Umbilical cord (tissue), 2 donors: ENCODE measurements around the gene NETO1. TPM values are rescaled to one million over a fixed set of nuclear protein-coding genes. Genes with fewer than 3 reads are reported as not detected.

Experiments
- DNase-seq: peaks from one replicate; pipeline ENCODE4 v3.0.0-alpha.2; 2015; ENCODE audit warnings: low spot score
- total RNA-seq: library from RNA; depleted of rRNA; stranded (reverse); fragments of >200 nt; gene quantifications from one replicate; pipeline ENCODE4 v1.2.3, GENCODE V29; 2014; ENCODE audit warnings: low replicate concordance; ENCODE audit not compliant: insufficient read depth

NETO1 gene, protein sequence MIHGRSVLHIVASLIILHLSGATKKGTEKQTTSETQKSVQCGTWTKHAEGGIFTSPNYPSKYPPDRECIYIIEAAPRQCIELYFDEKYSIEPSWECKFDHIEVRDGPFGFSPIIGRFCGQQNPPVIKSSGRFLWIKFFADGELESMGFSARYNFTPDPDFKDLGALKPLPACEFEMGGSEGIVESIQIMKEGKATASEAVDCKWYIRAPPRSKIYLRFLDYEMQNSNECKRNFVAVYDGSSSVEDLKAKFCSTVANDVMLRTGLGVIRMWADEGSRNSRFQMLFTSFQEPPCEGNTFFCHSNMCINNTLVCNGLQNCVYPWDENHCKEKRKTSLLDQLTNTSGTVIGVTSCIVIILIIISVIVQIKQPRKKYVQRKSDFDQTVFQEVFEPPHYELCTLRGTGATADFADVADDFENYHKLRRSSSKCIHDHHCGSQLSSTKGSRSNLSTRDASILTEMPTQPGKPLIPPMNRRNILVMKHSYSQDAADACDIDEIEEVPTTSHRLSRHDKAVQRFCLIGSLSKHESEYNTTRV
- total RNA-seq: 9.1 TPM

DNA sequence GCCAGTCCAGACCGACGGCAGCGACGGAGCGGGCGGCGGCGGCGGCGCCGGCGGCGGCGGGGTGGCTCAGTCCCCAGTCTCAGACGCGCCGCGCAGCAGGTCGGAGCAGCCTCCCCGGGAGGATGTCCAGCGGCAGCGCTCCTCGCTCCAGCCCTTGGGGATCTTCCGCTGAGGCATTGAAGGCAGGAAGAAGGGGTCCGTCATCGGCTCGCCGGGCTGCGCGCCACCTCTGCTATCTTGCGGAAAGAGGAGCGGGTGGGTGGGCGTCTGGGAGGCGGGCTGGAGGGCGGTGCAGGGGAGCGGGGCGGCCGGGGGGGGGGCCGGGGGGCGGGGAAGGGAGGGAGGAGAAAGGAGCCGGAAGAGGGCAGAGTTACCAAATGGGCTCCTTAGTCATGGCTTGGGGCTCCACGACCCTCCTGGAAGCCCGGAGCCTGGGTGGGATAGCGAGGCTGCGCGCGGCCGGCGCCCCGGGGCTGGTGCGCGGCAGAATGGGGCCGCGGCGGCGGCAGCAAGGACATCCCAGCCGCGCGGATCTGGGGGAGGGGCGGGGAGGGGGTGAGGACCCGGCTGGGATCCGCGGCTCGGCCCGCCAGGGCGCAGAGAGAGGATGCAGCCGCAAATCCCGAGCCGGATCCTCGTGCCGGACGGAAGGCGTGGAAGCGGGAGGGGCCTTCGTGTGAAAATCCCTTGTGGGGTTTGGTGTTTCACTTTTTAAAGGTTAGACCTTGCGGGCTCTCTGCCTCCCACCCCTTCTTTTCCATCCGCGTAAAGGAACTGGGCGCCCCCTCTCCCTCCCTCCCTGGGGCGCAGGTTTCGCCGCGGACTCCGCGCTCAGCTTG is at the start of gene NETO1:
Gene NETO1 (minus strand): TSS at position 242 of the 839 bp plus-strand sequence. CDS start 696 bp downstream, outside the sequence.
- DNase-seq: no peak

DNA sequence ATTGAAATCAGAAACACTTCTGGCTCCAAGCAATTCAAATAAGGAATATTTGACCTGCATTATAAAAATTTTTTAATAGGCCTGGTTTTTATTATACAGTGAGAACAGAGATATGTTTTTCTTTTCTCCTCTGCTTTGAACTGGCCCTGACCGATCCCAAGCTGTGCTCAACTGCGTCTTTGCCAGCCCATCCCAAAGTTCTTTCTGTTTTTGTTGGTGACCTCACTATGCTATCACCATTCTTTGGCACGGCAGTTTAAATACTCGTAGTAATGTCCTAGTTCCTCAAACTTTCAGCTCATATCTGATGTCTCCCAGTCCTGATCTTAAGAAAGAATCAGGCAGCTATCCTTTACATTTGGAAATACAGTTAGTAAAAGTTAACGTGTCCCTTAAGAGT is 42.3 kb upstream of the NETO1 start:
- no peak for DNase-seq

DNA sequence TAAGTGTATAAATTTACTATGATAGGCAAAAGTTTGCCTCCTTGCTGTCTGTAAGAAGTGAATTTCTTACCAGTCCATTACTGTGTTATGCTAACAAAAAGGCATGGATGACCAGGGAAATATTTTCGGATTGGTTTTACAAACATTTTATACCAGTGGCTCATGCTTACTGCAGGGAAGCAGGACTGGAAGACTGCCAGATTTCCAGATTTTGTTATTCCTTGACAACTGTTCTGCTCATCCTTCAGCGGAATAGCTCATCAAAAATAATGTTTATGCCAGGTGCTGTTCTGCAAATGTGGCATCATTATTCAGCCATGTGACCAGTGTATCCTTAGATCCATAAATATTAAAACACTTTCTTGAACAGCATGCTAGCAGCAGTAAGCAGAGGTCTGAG is 40.4 kb upstream of the NETO1 start:
- no peak for DNase-seq

DNA sequence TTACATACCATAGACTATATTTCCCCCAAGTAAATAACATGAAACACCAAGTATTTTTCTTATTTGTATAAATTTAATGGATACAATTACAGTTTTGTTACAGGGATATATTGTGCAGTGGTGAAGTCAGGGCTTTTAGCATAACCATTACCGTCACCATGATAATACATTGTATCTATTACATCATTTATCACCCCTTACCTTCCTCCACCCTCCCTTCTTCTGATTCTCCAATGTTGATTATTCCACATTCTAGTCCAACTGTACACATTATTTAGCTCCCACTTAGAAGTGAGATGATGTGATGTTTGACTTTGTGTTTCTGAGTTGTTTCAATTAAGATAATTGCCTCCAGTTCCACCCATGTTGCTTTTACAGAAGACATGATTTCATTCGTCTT is 35.2 kb upstream of the NETO1 start:
- DNase-seq: no peak

DNA sequence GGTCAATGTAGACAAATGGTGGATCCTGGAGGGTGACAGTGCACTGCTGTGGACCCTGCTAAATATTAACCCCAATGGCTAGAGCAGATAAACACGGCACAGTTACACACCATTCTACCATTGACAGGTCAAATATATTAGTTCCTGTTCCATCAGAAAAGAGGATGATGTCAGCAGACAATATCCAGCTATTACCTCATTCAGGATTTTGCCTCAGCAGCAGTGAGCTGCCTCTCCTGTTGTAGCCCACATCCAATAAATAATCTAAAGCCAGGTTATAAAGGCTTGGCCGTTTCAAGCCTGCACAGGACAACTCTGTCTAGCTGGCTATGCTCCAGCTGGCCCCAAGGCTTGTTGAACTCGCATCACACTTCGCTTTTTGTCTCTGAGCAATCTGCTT is 31.6 kb upstream of the NETO1 start:
- DNase-seq: no peak

DNA sequence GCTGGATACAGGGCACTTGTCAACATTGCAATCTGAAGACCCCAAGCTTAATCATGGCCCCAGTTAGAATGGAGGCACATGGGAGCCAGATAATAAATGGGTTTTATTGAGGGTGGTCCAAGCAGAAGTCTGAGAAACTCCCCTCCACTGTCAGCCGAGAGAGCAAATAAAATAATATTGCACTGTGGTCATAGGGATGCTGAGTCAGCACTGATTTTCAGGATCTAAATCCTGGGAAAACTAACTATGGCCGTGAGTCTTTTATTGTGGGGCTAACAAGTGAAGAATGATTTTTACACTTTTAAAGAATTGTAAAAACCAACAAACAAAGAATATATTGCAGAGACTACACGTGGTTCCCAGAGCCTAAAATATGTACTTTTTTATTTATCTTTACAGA is 31.1 kb upstream of the NETO1 start:
- no peak for DNase-seq

DNA sequence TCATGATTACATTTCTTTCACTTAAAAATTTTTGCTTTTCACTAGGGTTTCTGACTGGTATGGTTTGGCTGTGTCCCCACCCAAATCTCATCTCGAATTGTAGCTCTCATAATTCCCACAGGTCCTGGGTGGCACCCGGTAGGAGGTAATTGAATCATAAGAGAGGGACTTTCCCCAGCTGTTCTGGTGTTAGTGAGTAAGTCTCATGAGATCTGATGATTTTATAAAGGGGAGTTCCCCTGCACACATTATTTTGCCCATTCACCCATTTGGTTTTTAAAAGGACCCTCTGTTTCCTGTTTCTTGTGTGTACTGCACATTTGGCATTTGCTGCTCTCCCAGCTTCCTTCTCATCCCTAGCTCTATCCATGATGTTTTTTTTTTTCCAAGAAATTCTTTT is 27.8 kb upstream of the NETO1 start:
- DNase-seq: no peak

DNA sequence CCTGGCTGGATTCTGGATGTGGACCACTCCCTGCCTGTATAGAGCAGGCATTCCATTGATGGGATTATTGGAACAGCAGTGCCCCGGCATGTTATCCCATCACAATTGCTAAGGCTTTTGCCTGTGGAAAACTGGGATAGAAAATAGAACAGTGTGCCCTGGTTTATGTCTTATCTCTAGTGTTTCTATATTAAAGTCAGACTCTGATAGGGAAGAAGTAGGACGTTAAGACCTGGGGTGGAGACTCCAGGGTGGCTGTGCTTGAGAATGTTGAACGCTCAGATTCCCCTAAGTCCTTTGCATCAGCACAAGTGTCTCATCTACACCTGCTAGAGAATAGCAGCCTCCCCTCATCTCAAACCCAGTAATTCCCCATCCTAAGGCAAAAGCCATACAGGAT is 10.8 kb upstream of the NETO1 start:
- no peak for DNase-seq

DNA sequence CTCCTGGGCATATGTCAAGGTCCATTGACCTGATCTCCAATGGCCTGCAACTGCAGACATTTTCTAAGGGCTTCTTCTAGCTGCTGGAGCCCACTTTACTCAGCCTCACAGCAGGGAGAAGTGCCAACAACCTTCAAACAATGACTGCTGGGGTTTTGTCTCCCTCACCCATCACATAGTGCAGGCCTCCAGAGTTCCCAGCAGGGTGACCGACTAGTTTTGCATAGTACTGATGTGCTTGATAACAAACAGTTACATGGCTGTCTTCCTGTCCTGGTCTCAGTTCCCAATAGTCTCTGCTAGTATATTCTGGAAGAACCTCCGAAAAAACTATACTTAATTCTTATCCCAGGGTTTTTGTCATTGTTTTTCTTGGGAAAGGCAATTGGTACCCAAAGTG is 10.4 kb upstream of the NETO1 start:
- DNase-seq: no peak

DNA sequence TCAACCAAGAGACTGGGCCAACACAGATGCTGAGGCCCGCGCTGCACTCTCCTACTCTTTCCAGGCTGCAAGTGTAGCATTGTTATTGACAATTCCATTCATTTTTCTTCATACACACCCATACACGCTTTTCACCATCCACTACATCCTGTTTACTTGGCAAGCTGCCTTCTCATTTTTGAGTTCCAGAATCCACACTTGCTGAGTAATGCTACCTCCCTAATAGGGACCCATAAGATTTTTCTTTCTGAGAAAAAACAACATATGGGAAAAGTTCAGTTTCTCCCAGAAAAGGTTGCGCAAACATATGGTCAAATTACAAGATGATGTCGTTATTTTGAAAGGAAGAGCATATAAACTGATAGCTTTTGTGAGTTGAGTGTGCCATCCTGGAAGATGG is 3.3 kb upstream of the NETO1 start:
- no peak for DNase-seq

DNA sequence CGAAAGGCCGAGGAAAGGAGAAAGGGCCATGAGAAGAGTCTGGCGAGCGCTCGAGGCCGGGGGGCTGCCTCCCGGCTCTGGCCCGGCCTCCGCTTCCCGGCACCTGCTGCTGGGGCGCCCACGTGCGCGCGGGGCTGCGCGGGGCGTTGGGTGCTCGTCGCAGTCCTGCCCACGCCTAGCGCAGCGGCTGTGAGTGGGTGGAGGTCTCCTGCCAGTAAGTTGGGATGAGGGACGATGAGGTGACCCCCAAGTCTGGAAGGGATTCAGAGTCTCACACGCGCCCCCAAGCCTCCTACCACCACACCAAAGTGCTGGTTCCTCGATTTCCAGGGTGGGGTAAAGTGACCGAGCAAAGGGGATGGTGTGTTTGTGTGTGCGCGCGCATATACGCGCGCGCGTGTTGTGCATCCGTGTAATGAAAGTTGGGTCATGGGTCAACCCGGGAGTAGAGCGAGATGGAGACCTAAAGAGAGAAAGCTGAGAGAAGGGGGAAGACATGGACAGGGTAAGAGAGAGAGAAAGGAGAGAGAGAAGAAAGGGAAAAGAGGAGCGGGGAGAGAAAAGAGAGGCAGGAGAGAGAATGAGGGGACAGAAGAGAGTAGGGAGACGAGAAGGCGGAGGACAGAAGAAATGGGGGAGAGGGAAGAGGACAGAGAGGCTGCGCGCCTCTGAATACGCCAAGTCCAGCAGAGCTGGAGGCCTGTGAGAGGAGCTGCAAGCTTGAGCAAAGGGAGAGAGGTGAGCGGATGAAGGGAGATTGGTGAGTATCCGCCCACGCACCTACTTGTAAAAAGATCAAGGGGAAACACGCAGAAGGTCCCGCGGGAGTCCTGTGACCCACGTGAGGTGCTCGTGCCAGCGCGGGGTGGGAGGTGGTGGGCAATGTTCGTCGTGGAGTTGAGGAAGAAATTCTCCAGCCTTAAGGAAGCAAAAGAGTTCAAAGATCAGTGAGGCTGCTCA is 1.7 kb upstream of the NETO1 start:
- DNase-seq: no peak

DNA sequence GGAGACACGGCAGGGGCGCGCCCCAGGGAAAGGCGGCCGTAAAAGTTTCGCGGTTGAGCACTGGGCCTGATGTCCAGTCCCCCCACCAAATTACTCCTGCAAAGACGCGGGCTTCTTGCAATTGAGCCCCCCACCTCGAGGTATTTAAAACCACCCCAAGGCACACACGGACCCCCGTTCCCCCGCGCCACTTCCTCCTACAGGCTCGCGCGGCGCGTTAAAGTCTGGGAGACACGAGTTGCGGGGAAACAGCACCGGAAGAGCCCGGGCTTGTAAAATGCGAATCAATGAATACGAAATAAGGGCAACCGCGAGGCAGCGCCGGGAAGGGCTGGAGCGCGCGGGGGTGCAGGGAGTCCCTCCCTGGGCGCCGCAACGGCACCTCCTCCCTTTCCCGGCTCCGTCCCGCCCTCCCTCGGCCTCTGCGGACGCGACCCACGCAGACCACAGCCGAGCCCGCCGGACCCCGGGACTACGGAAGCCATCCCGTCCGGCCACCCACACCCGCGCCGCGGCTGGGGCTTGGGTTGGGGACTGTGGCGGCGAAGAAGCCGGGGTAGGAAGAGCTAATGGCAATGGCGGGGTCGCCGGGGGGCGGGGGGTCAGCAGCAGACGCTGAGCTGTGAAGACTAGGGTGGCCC is 918 bp upstream of the NETO1 start:
- DNase-seq: no peak

DNA sequence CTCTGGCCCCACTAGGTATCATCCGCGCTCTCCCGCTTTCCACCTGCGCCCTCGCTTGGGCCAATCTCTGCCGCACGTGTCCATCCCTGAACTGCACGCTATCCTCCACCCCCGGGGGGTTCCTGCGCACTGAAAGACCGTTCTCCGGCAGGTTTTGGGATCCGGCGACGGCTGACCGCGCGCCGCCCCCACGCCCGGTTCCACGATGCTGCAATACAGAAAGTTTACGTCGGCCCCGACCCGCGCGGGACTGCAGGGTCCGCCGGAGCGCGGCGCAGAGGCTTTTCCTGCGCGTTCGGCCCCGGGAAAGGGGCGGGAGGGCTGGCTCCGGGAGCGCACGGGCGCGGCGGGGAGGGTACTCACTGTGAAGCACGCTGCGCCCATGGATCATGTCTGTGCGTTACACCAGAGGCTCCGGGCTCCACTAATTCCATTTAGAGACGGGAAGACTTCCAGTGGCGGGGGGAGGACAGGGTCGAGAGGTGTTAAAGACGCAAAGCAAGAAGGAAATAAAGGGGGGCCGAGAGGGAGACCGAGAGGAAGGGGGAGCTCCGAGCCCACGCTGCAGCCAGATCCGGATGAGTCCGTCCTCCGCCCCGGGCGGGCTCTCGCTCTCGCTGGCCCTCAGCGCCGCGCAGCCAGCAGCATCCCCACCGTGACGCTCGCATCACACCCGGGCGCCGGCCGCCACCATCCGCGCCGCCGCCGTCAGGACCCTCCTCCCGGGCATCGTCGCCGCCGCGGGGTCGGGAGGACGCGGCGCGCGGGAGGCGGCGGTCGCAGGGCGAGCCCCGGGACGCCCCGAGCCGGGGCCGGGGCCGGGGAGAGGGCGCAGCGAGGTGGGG is 664 bp downstream of the NETO1 start:
- no peak for DNase-seq

DNA sequence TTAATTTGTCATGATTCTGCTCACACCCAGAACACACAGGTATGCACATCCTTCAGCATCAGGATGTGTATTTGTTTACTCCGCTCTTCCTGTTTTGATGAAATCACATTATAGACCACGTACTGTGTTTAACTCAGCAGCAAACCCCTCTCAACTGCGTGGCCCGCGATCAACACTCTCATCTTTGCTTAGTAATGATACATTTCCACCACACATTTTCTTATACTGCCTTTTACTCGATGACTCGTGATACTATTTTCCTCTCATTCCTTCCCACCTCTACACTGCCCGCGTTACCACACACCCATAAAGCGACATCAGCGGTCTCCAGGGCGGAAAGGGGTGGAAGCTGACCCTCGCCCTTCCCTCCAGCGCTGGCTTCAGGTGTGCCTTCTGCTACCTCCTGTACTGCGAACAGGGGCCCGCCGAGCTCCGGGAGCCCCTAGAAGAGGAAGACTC is 1.3 kb downstream of the NETO1 start:
- DNase-seq: no peak

DNA sequence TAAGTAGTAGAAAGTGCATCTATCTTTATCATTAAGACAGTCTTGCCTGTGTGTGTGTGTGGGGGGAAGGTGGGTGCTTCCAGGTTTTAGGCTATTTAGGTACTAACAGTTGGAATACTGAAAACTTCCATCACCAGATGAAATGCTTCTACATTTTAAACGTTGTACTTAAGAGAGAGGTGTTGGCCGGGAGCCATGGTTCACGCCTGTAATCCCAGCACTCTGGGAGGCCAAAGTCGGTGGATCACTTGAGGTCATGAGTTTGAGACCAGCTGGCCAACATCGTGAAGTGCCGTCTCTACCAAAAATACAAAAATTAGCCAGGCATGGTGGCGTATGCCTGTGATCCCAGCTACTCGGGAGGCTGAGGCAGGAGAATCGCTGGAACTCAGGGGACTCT is 4.0 kb downstream of the NETO1 start:
- no peak for DNase-seq

DNA sequence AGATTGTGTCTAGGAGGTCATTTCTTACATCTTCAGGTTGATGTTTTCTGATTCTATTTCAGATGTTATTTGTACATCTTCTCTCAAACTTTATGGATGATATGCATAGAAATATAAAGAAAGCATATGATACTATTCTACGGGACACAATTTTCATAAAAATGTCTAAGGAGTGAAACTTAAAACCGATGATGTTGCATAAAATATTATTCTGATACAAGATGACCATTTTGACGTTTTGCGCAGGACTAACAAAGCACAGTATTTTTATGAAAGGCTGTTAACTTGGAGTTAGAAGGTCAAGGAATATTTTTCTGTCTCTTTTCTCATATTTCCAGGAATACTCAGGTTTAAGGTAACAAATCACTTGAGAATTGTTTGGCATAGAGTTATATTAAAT is 8.7 kb downstream of the NETO1 start:
- DNase-seq: no peak

DNA sequence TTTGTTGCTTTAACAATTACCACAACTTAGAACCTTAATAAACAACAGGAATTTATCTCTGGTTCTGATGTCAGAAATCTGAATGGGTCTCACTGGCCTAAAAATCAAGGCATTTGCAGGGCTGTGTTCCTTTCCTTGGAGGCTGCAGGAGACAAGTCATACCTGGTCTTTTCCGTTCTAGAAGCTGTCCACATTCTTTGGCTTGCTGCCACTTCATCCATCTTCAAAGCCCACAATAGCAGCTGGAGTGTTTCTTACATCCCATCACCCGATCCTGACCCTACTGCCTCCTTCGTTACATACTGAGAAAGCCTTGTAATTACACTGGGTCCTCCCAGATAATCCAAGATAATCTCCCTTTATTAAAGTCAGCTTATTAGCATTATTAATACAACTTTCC is 18.1 kb downstream of the NETO1 start:
- DNase-seq: no peak

DNA sequence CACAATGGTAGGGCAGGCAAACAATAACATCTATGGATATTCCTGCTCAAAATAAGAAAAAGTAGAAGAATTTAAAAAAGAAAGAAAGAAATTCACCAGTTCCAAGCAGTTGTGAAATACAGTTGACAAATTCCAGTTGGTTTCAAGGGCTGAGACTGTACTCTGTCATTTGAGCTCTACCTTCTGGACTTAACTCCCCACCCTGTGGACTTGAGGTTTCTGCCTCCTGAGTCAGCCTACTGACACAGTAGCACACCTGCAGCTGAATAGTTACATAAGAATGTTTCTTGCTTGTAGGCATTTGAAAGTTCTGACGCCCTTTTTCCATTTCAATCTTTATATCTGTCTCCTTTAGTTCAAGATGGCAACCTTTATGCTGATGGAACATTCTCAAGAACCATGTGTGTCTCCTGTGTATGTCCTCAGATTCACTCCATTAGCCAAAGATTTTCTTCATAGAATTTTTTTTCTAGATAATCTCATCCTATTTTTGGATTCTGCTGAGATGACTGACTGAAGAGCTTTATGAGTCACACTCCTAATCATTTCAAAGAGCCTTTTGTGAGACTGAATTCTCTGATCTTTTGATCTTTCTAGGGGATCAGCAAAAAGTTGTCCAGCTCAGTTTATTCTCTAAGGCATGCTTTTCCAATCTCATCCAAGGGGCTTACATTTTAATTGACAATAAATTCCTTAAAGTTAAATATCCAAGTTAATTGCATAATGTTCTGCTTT is 19.1 kb downstream of the NETO1 start:
- no peak for DNase-seq

DNA sequence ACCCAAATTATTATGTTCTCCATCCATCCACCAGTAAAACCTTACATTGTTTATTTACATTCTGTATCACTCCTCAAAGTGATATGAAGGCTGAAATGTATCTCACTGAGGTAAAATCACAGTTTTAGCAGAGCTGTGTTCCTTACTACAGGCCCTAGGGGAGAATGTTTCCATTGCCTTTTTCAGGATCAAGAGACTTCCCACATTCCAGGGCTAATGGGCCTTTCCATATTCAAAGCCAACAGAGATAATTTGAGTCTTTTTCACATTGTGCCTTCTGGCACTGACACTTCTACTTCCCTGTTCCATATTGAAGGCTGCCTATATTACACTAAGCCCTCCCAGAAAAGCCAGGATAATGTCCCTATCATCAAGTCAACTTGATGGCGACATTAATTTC is 20.0 kb downstream of the NETO1 start:
- DNase-seq: no peak
